ENCODE measurements around the gene TRPM3. TPM values are rescaled to one million over a fixed set of nuclear protein-coding genes. Genes with fewer than 3 reads are reported as not detected.

The TRPM3 gene
- total and polyA plus RNA-seq, 4 donors, result 0.07 to 0.89 (median 0.67) TPM

DNA sequence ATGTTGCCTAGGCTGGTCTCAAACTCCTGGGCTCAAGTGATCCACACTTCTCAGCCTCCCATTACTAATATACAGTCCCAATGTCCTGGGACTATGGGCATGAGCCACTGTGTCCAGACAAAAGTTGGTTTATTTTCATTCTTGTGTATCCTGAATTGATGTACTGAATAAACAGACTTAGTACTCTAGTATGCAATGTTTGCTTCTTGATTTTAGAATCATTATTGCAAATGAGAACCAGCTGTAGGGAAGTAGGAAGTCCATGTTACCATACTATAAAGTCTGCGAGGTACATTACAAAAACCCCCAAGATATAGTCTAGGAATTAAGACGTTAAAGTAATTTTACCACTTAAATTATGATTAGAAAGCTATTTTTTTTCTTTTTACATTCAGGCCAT is 372.4 kb downstream of the TRPM3 start:
- no peak overlapping the region for H3K27ac ChIP-seq (ENCODE audit: low read depth in 1 of 2, low read length in 2 of 2)
- H3K27me3 ChIP-seq (ENCODE audit: control insufficient read depth in 4 of 4, insufficient read depth in 4 of 4, low read length in 3 of 4), result no peaks in the 10 kb centered on the region
- DNase-seq (ENCODE audit: low spot score), result no peak
- no peaks in the 10 kb centered on the region for H3K9me3 ChIP-seq (ENCODE audit: control insufficient read depth in 4 of 4, low read length in 3 of 4)
- 88% methylated on average over 2 of the region's 2 CpGs for WGBS
- no peaks in the 10 kb centered on the region for H3K36me3 ChIP-seq (ENCODE audit: control insufficient read depth in 4 of 4, insufficient read depth in 3 of 4, low read depth in 1 of 4, low read length in 3 of 4)
- H3K9ac ChIP-seq (ENCODE audit: low read depth in 1 of 2, low read length in 2 of 2), result no peak overlapping the region
- H3K4me3 ChIP-seq (ENCODE audit: low read depth in 1 of 3, low read length in 3 of 3), result no peak overlapping the region
- H3K4me1 ChIP-seq (ENCODE audit: control insufficient read depth in 4 of 4, insufficient read depth in 4 of 4, low read length in 3 of 4), result no peaks in the 10 kb centered on the region
- TF ChIP-seq HNF4G (IDR thresholded peaks at IDR 0.05) (no peak), RXRA (IDR thresholded peaks at IDR 0.05) (no peak), GABPA (IDR thresholded peaks at IDR 0.05 in 1 of 2, conservative IDR thresholded peaks at IDR 0.05 in 1 of 2) (no peak), TAF1 (conservative IDR thresholded peaks at IDR 0.05) (no peak), NR2F2 (IDR thresholded peaks at IDR 0.05) (no peak), FOXA2 (IDR thresholded peaks at IDR 0.05) (no peak), RAD21 (IDR thresholded peaks at IDR 0.05) (no peak), FOXA1 (IDR thresholded peaks at IDR 0.05) (no peak), HNF4A (conservative IDR thresholded peaks at IDR 0.05) (no peak), YY1 (IDR thresholded peaks at IDR 0.05) (no peak), JUND (IDR thresholded peaks at IDR 0.05) (no peak), EGR1 (IDR thresholded peaks at IDR 0.05; ENCODE audit: low read depth in 2 of 2) (no peak)
- TF ChIP-seq, protein P1, sequence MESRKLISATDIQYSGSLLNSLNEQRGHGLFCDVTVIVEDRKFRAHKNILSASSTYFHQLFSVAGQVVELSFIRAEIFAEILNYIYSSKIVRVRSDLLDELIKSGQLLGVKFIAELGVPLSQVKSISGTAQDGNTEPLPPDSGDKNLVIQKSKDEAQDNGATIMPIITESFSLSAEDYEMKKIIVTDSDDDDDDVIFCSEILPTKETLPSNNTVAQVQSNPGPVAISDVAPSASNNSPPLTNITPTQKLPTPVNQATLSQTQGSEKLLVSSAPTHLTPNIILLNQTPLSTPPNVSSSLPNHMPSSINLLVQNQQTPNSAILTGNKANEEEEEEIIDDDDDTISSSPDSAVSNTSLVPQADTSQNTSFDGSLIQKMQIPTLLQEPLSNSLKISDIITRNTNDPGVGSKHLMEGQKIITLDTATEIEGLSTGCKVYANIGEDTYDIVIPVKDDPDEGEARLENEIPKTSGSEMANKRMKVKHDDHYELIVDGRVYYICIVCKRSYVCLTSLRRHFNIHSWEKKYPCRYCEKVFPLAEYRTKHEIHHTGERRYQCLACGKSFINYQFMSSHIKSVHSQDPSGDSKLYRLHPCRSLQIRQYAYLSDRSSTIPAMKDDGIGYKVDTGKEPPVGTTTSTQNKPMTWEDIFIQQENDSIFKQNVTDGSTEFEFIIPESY (IDR thresholded peaks at IDR 0.05), result no peak
- TF ChIP-seq, protein P2, sequence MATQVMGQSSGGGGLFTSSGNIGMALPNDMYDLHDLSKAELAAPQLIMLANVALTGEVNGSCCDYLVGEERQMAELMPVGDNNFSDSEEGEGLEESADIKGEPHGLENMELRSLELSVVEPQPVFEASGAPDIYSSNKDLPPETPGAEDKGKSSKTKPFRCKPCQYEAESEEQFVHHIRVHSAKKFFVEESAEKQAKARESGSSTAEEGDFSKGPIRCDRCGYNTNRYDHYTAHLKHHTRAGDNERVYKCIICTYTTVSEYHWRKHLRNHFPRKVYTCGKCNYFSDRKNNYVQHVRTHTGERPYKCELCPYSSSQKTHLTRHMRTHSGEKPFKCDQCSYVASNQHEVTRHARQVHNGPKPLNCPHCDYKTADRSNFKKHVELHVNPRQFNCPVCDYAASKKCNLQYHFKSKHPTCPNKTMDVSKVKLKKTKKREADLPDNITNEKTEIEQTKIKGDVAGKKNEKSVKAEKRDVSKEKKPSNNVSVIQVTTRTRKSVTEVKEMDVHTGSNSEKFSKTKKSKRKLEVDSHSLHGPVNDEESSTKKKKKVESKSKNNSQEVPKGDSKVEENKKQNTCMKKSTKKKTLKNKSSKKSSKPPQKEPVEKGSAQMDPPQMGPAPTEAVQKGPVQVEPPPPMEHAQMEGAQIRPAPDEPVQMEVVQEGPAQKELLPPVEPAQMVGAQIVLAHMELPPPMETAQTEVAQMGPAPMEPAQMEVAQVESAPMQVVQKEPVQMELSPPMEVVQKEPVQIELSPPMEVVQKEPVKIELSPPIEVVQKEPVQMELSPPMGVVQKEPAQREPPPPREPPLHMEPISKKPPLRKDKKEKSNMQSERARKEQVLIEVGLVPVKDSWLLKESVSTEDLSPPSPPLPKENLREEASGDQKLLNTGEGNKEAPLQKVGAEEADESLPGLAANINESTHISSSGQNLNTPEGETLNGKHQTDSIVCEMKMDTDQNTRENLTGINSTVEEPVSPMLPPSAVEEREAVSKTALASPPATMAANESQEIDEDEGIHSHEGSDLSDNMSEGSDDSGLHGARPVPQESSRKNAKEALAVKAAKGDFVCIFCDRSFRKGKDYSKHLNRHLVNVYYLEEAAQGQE (IDR thresholded peaks at IDR 0.05), result no peak
- TF ChIP-seq, protein P3, sequence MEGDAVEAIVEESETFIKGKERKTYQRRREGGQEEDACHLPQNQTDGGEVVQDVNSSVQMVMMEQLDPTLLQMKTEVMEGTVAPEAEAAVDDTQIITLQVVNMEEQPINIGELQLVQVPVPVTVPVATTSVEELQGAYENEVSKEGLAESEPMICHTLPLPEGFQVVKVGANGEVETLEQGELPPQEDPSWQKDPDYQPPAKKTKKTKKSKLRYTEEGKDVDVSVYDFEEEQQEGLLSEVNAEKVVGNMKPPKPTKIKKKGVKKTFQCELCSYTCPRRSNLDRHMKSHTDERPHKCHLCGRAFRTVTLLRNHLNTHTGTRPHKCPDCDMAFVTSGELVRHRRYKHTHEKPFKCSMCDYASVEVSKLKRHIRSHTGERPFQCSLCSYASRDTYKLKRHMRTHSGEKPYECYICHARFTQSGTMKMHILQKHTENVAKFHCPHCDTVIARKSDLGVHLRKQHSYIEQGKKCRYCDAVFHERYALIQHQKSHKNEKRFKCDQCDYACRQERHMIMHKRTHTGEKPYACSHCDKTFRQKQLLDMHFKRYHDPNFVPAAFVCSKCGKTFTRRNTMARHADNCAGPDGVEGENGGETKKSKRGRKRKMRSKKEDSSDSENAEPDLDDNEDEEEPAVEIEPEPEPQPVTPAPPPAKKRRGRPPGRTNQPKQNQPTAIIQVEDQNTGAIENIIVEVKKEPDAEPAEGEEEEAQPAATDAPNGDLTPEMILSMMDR (IDR thresholded peaks at IDR 0.05; ENCODE audit: low read depth, low read length, missing input control), result no peak

DNA sequence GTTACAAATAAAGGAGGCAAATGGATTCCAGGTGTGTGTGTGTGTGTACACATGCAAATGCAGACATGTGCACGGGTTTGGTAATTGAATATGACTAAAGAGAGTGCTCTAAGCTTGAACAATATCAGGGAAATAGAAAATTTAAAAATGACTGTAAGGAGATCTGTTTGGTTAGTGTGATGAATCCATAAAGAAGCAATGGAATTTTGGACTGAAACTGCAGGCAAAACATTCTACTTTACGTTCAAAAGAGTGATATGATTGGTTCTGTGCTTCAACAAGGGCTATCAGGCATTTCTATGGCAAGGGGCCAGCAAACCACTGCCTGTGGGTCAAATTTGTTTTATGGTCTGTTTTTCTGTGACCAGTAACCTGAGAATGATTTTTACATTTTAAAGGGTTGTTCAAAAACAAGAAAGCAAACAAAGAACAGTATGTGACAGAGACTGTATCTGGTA is 374.1 kb downstream of the TRPM3 start:
- TF ChIP-seq, protein P4, sequence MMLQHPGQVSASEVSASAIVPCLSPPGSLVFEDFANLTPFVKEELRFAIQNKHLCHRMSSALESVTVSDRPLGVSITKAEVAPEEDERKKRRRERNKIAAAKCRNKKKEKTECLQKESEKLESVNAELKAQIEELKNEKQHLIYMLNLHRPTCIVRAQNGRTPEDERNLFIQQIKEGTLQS (IDR thresholded peaks at IDR 0.05), result no peak
- TF ChIP-seq, protein P2 (IDR thresholded peaks at IDR 0.05), result no peak
- no peak for TF ChIP-seq TAF1 (conservative IDR thresholded peaks at IDR 0.05)
- TF ChIP-seq HNF4G (IDR thresholded peaks at IDR 0.05), result no peak
- no peak for TF ChIP-seq EGR1 (IDR thresholded peaks at IDR 0.05; ENCODE audit: low read depth in 2 of 2)
- no peak for TF ChIP-seq NR2F2 (IDR thresholded peaks at IDR 0.05)
- TF ChIP-seq, protein P5, sequence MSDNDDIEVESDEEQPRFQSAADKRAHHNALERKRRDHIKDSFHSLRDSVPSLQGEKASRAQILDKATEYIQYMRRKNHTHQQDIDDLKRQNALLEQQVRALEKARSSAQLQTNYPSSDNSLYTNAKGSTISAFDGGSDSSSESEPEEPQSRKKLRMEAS (IDR thresholded peaks at IDR 0.05), result no peak
- no peak for TF ChIP-seq YY1 (IDR thresholded peaks at IDR 0.05)
- TF ChIP-seq JUND (IDR thresholded peaks at IDR 0.05), result no peak
- WGBS, result 56% methylated on average over 2 of the region's 2 CpGs
- Histone ChIP-seq H3K27me3 (ENCODE audit: control insufficient read depth in 4 of 4, insufficient read depth in 4 of 4, low read length in 3 of 4) (no peaks in the 10 kb centered on the region), H3K9ac (ENCODE audit: low read depth in 1 of 2, low read length in 2 of 2) (no peak overlapping the region), H3K27ac (ENCODE audit: low read depth in 1 of 2, low read length in 2 of 2) (no peak overlapping the region), H3K36me3 (ENCODE audit: control insufficient read depth in 4 of 4, insufficient read depth in 3 of 4, low read depth in 1 of 4, low read length in 3 of 4) (no peaks in the 10 kb centered on the region), H3K4me1 (ENCODE audit: control insufficient read depth in 4 of 4, insufficient read depth in 4 of 4, low read length in 3 of 4) (no peaks in the 10 kb centered on the region), H3K4me3 (ENCODE audit: low read depth in 1 of 3, low read length in 3 of 3) (no peak overlapping the region), H3K9me3 (ENCODE audit: control insufficient read depth in 4 of 4, low read length in 3 of 4) (no peaks in the 10 kb centered on the region)
- DNase-seq (ENCODE audit: low spot score), result no peak

Data from liver (tissue), 9 donors.